Measurements from ENCODE around the gene COG5.
A peak's percentile ranks its signal among the peaks of the same experiment; 100 is the strongest.

Gene COG5

GRCh38 chr7:107394276-107394675 is 169.4 kb downstream of the COG5 start:
- DNase-seq (ENCODE audit: low spot score) = no peak

GRCh38 chr7:107392830-107393229 is 170.9 kb downstream of the COG5 start:
- DNase-seq (ENCODE audit: low spot score) = no peak

DNA sequence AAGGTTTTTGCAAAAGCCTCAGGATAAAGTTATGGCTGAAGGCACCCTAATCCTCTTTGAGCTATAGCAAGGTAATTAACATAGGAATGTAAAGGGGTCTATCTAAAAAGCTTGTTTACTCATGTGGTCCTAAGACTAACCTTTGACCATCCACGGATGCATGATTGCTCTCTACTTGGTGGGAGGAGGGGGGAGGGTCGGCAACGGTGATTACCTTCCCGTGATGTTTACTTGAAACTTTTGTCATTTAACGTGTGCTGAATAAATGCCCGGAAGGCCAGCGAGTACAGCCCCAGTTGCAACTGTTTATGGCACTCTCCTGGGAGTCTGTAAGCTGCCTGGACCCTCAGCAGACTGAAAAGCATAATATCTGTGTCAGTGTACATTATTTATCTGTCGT is 172.8 kb downstream of the COG5 start:
- DNase-seq (ENCODE audit: low spot score) = no peak

GRCh38 chr7:107388604-107389003 is 175.1 kb downstream of the COG5 start:
- no peak for DNase-seq (ENCODE audit: low spot score)

- DNase-seq (ENCODE audit: low spot score) = no peak
Observed at GRCh38 chr7:107387573-107388219, 176.0 kb downstream of the COG5 start.

- no peak for DNase-seq (ENCODE audit: low spot score)
Observed at GRCh38 chr7:107387128-107387527, 176.6 kb downstream of the COG5 start.

GRCh38 chr7:107386548-107387102 is 177.1 kb downstream of the COG5 start:
- DNase-seq (ENCODE audit: low spot score) = no peak

DNA sequence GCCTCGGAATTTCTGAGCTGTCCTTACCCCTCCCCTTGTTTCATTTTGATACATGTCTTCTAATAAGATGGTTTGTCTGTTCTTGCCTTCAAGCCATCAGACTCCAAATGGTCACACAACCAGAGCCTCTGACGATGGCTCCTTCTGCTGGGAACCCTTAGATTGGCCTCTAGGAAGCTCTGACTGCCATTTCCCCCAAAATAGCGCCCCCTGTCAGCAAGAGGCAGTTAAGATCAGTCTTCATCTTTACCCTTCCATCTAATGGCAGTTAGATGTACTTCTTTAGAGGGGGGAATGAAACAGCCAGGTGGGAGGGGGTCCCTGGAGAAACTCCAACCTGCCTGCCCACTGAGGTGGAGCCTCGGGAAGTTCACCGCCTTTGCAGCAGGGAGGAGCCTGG is 179.7 kb downstream of the COG5 start:
- no peak for DNase-seq (ENCODE audit: low spot score)

GRCh38 chr7:107383203-107383602 is 180.5 kb downstream of the COG5 start:
- DNase-seq (ENCODE audit: low spot score) = no peak

DNA sequence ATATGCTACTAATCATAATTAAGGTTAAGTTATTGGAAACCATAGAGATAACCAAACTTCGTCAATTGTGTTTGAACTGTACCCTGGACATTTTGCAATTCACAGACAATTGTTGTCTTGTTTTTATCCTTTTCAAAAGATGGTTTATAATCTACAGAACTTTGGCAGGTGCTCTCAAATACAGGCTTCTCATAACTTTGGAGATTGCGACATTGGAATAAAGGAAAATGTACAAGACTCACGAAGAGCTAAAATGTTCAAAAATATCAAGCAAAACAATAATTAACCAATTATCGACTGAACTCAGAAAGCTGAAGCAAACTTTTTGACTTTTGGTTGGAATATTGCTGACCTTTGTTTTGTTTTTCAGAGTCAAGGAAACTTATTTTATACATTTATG is 182.3 kb downstream of the COG5 start:
- no peak for DNase-seq (ENCODE audit: low spot score)

DNA sequence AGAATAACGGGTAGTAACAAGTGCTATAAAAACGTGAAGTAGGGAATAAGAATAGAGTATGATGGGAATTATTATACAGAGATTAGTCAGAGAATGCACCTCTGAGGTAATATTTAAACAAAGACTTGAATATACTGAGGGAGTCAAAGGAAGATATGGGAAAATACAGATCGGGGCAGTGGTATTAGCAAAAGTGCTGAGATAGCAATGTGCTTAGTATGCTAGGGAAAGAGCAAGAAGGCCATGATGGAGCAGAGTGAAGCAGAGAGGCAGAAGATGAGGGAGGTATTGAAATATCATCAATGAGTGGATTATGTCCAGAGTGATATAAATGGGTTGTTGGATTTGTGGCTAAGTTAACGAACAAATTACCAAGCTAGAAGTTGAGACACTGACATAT is 190.4 kb downstream of the COG5 start:
- no peak for DNase-seq (ENCODE audit: low spot score)

DNA sequence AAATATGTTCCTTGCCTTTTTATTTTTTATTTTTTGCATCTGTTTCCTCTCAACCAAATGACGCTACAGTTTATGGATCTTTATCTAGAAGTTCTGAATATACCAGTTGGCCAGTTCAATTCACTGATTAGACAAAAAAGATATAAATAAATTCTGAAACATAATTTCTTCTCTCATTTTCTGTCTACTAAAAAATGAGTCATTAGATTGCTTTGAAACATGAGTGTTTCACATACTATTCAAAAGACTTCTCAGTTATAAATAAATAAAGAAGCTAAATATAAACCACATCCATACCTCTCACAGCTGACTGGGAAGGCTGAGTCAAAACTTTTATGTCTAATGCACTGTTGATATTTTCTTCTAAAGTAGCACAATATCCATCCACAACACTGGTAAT is 191.4 kb downstream of the COG5 start:
- peak; percentile 47 for DNase-seq (ENCODE audit: low spot score)

DNA sequence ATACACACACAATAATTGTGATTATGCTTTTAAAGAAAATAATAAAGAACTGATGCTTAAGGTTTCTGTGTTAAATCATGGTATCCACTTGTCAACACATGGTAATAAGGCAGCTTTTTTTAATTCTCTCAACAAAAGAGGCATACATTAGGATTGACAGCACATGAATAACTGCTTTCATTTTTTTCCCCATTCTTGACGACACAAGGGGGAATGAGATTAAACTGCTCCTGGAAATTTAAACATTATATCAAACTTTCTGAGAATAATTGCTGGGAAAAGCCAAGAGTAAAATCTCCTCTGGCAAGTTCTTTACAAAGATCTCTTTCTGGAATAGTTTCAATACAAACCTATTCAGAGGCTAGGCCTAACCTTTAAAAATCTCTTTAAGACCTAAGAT is 192.9 kb downstream of the COG5 start:
- no peak for DNase-seq (ENCODE audit: low spot score)

DNA sequence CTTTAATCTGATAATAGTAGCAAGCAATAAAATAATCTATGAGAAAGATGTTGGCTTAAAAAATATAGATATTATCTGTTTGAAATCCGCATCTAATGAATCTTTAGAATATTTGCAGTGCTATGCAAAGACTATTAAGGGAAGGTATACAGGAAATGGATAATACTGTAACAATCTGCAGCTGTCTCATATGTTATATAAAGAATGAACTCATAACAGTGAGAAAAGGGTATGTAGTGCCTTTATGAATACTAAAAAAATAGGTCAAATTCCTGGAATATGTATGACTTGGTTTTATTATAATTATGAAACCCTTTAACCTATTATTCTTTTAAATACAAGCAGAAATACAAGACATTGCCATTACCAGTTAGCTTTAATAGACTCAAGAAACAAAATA is 198.9 kb downstream of the COG5 start:
- DNase-seq (ENCODE audit: low spot score) = no peak

DNA sequence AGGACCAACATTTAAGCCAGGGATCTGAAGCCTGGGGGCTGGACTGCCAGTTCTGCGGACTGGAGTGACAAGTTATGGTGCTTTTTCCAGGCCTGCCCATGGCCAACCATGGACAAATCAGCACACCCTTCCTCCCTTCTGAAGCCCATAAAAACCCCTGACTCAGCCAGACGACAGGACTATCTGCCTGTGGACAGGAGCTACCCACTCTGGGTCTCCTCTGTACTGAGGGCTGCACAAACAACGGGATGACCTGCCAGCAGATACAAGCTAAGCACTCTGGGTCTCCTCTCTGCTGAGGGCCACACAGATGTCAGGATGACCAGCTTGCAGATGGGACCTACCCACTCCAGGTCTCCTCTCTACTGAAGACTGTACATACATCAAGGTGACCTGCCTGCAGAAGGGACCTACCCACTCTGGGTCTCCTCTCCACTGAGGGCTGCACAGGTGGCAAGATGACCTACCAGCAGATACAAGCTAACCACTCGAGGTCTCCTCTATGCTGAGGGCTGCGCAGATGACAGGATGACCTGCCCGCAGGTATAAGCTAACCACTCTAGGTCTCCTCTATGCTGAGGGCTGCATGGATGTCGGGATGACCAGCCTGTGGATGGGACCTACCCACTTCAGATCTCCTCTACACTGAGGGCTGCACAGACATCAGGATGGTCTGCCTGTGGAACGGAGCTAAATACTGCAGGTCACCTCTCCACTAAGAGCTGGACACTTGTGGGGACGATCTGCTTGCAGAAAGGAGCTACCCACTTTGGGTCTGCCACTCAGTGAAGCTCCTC is 204.0 kb downstream of the COG5 start:
- no peak for DNase-seq (ENCODE audit: low spot score)

DNA sequence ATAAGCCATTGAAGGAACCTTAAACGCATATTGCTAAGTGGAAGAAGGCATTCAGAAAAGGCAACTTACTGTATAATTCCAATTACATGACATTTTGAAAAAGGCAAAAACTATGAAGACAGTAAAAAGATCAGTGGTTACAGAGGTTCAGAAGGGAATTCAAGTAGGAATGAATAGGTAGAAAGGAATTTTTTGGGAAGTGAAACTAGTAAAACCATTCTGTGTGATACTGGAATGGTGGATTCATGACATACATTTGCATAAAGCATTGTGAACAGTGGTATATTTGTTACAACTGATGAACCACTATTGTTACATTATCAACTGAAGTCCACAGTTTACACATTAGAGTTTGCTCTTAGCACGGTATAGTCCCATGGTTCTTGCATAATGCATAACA is 208.1 kb downstream of the COG5 start:
- no peak for DNase-seq (ENCODE audit: low spot score)

- DNase-seq (ENCODE audit: low spot score) = no peak
Observed at GRCh38 chr7:107354640-107355039, 209.1 kb downstream of the COG5 start.

- DNase-seq (ENCODE audit: low spot score) = no peak
Observed at GRCh38 chr7:107353701-107354100, 210.0 kb downstream of the COG5 start.

DNA sequence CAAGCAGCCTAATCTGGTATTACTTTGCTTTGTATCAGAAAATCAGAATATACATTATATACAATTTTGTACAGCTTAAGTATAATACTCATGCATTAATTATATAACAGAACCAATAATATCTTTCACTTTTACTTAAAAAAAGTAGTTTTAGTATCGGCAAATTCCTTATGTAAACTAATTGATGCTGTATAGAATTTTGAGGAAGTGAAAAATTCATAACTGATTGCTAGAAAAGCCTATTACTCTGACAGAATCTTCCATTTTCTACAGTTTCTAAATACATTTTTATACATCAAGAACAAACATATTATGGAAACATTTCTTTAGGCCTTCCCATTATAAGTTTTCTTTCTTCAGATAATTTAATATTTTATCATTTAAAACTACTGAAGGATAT is 217.8 kb downstream of the COG5 start:
- DNase-seq (ENCODE audit: low spot score) = no peak

GRCh38 chr7:107344799-107345198 is 218.9 kb downstream of the COG5 start:
- DNase-seq (ENCODE audit: low spot score) = no peak

DNA sequence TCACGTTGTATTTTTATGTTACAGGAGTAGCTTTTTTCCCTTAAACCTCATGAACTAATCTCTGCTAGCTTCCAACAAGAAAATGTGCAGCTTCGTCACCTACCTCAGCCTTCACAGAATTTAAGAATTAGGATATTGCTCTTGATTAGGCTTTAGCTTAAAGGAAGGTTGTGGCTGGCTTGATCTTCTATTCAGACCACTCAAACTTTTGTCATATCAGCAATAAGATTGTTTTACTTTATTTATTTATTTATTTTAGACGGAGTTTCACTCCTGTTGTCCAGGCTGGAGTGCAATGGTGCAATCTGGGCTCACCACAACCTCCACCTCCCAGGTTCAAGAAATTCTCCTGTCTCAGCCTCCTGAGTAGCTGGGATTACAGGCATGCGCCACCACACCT is 219.4 kb downstream of the COG5 start:
- DNase-seq (ENCODE audit: low spot score) = no peak

DNA sequence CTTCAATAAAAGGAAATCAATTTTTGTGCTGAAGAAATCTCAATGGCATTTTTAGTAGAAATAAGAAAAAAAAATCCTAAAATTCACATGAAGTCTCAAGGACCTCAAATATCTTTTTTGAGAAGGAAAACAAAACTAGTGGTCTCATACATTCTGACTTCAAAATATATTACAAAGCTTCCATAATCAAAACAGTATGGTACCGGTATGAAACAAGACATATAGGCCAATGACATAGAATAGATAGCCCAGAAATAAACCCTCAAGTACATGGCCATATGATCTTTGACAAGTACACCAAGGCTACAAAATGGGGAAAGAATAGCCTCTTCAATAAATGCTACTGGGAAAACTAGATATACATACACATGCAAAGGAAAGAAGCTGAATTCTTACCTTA is 225.6 kb downstream of the COG5 start:
- no peak for DNase-seq (ENCODE audit: low spot score)

DNA sequence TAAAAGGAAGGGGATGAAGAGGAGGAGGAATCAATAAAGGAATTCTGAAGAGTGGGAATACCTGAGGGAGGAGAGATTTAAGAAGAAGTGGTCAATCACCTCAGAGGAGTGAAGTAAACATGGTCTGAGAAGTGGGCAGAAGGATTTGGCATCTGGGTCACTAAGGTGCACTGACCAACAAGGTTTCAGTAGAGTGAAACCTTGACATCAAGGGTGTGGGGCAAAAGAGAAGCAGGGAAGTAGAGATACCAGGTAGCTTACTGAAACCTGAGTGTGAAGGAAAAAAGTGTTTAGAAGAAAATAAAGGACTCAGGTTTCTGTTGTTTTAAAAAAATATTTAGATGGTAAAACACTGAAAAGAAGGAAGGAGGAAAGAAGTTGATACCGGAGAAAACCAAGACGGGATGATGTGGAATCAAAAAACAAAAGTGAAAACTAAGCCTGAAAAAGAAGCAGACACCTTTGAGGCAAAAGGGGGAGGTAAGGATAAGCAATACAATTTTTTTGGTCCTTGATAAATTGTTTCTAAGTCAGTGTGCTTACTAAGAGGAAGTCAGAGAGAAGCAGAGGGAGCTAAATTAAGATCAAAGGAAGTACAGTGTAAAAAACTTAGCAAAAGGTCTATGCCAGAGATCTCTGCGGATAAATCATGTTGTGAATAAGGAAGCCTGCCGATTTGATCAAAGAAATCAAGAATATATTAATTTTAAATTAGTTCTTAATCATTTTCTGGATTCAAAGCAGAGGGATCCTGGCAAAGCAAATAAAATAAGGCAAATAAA is 231.0 kb downstream of the COG5 start:
- DNase-seq (ENCODE audit: low spot score) = no peak
